Measurements from ENCODE around the gene BOC. TPM values are rescaled to one million over a fixed set of nuclear protein-coding genes. Genes with fewer than 3 reads are reported as not detected.

Gene BOC
- total RNA-seq, 1 experiment from 2014 or later, result 3.5 TPM

DNA sequence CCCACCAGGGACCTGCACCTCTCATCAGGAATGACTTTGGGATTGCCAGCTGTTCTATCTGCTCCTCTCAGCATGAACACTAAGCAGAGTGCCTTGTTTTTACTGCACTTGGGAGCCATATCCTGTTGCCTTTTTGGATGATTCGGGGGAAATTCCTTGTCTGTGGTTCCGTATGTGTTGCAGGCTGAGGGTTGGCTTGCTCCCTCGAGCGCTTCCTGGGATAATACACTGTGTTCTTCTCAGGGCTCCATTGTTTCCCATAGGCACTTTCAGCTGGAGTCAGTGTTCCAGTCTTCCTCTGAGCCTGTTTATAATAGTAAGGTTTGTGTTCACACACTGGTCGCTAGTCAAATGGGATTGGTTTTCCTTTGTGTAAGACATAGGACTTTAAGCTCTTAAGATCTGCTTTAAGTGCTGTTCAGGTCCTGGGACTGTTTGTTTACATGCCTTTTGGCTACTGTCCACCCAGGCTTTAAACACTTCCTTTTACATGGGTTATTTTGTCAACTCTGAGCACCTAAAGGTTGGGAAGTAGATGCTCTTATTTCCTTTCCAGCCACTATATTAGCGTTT is 23.4 kb downstream of the BOC start:
- Mint-ChIP-seq H3K27me3 (ENCODE audit: low read depth) (no peaks in the 10 kb centered on the region), H3K27ac (peak overlapping the region in 2 of 3 experiments; percentile 14 to 82; a peak in 1 of 7 replicates), H3K4me1 (peaks cover 20 to 21% of the 10 kb centered on the region in 2 experiments), H3K9me3 (no peaks in the 10 kb centered on the region), H3K4me3 (no peak overlapping the region), H3K36me3 (ENCODE audit: insufficient read depth in 1 of 3, low read depth in 3 of 3) (no peaks in the 10 kb centered on the region)
- no peak overlapping the region for H3T11ph ChIP-seq (ENCODE audit: low read length)
- no peak overlapping the region for H2BK120ac ChIP-seq (ENCODE audit: low read depth, low read length, poor library complexity, severe bottlenecking)
- no peaks in the 10 kb centered on the region for H3K79me1 ChIP-seq (ENCODE audit: insufficient read depth, low read depth, low read length, poor library complexity, severe bottlenecking)
- H3K9me3 ChIP-seq (ENCODE audit: control insufficient read depth, low read depth, low read length), result no peaks in the 10 kb centered on the region
- H3K4me2 ChIP-seq (ENCODE audit: insufficient read depth, insufficient read length, low read length), result no peak overlapping the region
- H3K4ac ChIP-seq (ENCODE audit: low read depth, low read length), result no peak overlapping the region
- H4K91ac ChIP-seq (ENCODE audit: insufficient read length, low read depth, low read length), result no peak overlapping the region
- no peak overlapping the region for H4K8ac ChIP-seq (replicated peaks; ENCODE audit: insufficient read length, low read depth, low read length)
- H2BK15ac ChIP-seq (ENCODE audit: low read depth, low read length), result no peak overlapping the region
- no peak overlapping the region for H2BK20ac ChIP-seq (ENCODE audit: low read depth, low read length, poor library complexity, severe bottlenecking)
- H3K23me2 ChIP-seq (ENCODE audit: insufficient read length, low read depth, low read length, poor library complexity, severe bottlenecking), result no peaks in the 10 kb centered on the region
- no peak overlapping the region for H3K23ac ChIP-seq (ENCODE audit: insufficient read length, low read depth, low read length)
- no peak overlapping the region for H2BK5ac ChIP-seq (ENCODE audit: insufficient read length, low read length)
- no peak overlapping the region for H3K56ac ChIP-seq (ENCODE audit: insufficient read length, low read depth, low read length)
- no peak for DNase-seq
- H3K4me1 ChIP-seq (ENCODE audit: insufficient read depth, low read length), result peaks cover 4% of the 10 kb centered on the region; the same call in 1 of the 2 replicates
- no peak overlapping the region for H3K18ac ChIP-seq (ENCODE audit: insufficient read length, low read depth, low read length)
- WGBS (ENCODE audit: extremely low coverage, insufficient read length, low lambda C conversion rate), result no CpG with 5 or more reads among the region's 6 CpGs
- TF ChIP-seq, protein P1, sequence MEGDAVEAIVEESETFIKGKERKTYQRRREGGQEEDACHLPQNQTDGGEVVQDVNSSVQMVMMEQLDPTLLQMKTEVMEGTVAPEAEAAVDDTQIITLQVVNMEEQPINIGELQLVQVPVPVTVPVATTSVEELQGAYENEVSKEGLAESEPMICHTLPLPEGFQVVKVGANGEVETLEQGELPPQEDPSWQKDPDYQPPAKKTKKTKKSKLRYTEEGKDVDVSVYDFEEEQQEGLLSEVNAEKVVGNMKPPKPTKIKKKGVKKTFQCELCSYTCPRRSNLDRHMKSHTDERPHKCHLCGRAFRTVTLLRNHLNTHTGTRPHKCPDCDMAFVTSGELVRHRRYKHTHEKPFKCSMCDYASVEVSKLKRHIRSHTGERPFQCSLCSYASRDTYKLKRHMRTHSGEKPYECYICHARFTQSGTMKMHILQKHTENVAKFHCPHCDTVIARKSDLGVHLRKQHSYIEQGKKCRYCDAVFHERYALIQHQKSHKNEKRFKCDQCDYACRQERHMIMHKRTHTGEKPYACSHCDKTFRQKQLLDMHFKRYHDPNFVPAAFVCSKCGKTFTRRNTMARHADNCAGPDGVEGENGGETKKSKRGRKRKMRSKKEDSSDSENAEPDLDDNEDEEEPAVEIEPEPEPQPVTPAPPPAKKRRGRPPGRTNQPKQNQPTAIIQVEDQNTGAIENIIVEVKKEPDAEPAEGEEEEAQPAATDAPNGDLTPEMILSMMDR (conservative IDR thresholded peaks at IDR 0.05), result no peak
- H3K27ac ChIP-seq (ENCODE audit: insufficient read length, low read depth, low read length), result no peak overlapping the region
- H2AK5ac ChIP-seq (ENCODE audit: insufficient read length, low read length), result no peak overlapping the region
- H4K20me1 ChIP-seq (ENCODE audit: control insufficient read depth, insufficient read depth, insufficient read length), result no peaks in the 10 kb centered on the region
- H2AFZ ChIP-seq (ENCODE audit: low read length), result no peak overlapping the region
- no peaks in the 10 kb centered on the region for H3K27me3 ChIP-seq (ENCODE audit: insufficient read depth, low read length)
- H2BK12ac ChIP-seq (ENCODE audit: insufficient read length, low read depth, low read length), result no peak overlapping the region
- no peaks in the 10 kb centered on the region for H3K79me2 ChIP-seq (ENCODE audit: insufficient read depth, low read length)
- no peak overlapping the region for H4K5ac ChIP-seq (ENCODE audit: insufficient read length, low read depth, low read length)
- no peak overlapping the region for H3K9ac ChIP-seq (ENCODE audit: extremely low read depth, insufficient read length, low read length)
- peak overlapping the region; percentile 66; the same call in 1 of the 2 replicates for H3K14ac ChIP-seq (ENCODE audit: insufficient read depth, low read length)
